Gastrocnemius medialis (tissue), 4 donors: ENCODE results near the gene FFAR3. TPM values are rescaled to one million over a fixed set of nuclear protein-coding genes. Genes with fewer than 3 reads are reported as not detected.

Source experiments
- ATAC-seq, 2 donors: fragments of 150-250 bp; one replicate each; pipeline ENCODE4 v1.9.1; 2016
- DNase-seq, 2 donors: peaks; one replicate each; pipeline ENCODE4 v3.0.0-alpha.2; 2019
- H3K27ac ChIP-seq, 4 donors: fragments of 200-600 bp; sonication (generic); 1 replicate in 1 of 4; 2 replicates in 3 of 4; pipeline ENCODE4 v1.5.1; 2016 to 2018; ENCODE audit warnings: mild to moderate bottlenecking in 2 of 4, moderate library complexity in 1 of 4
- H3K27me3 ChIP-seq, 3 donors: fragments of 200-600 bp; sonication (generic) in 2 of 3; 1 replicate in 1 of 3; 2 replicates in 2 of 3; pipeline versions ENCODE4 v1.5.1 to v1.6.0; 2016 to 2019; ENCODE audit warnings: mild to moderate bottlenecking in 1 of 3, moderate library complexity in 1 of 3
- H3K36me3 ChIP-seq, 2 donors: fragments of 200-600 bp; sonication (generic) in 1 of 2; one replicate each; pipeline ENCODE4 v1.5.1; 2017 to 2018
- H3K4me1 ChIP-seq, 2 donors: fragments of 200-600 bp; sonication (generic) in 1 of 2; one replicate each; pipeline ENCODE4 v1.5.1; 2016 to 2017; ENCODE audit warnings: mild to moderate bottlenecking in 2 of 2
- H3K4me3 ChIP-seq, 4 donors: fragments of 200-600 bp; sonication (generic) in 3 of 4; 1 replicate in 1 of 4; 2 replicates in 3 of 4; pipeline ENCODE4 v1.5.1; 2016 to 2019; ENCODE audit warnings: mild to moderate bottlenecking in 2 of 4
- H3K9me3 ChIP-seq, 3 donors: fragments of 200-600 bp; sonication (generic) in 2 of 3; 1 replicate in 1 of 3; 2 replicates in 2 of 3; pipeline ENCODE4 v1.5.1; 2016 to 2019
- POLR2A ChIP-seq, 2 donors: fragments of 450-650 bp; IDR thresholded peaks; one replicate each; pipeline ENCODE4 v1.6.1; 2017; ENCODE audit warnings: antibody characterized with exemption in 2 of 2, mild to moderate bottlenecking in 2 of 2, moderate library complexity in 2 of 2
- in situ Hi-C, 4 donors: fragments of 200-750 bp; cut with MboI; loops; one replicate each; pipeline versions ENCODE4 v1.15.0 to v1.8.0; 2017; ENCODE audit warnings: low sequenced_read_pairs in 4 of 4
- intact Hi-C: fragments of 100-400 bp; cut with DNase I; formaldehyde crosslinking; loops from one replicate; pipeline ENCODE4 v1.15.1; 2023; ENCODE audit warnings: low total_unique reads
- total RNA-seq, 4 donors: library from RNA; depleted of rRNA; stranded (reverse); fragments of >200 nt; gene quantifications; one replicate each; pipeline versions ENCODE4 v1.1.0 to v1.2.3, GENCODE V29; 2016
- TF ChIP-seq, protein P1 (sequence below), 5 experiments: fragments of 450-650 bp in 3 of 5; fragments of 200-600 bp in 2 of 5; sonication (generic) in 2 of 5; IDR thresholded peaks in 4 of 5; conservative IDR thresholded peaks in 1 of 5; 1 replicate in 4 of 5; 2 replicates in 1 of 5; pipeline ENCODE4 v1.5.1; 2016 to 2019; ENCODE audit warnings: antibody characterized with exemption in 5 of 5, mild to moderate bottlenecking in 3 of 5, moderate library complexity in 3 of 5

Gene FFAR3
- total RNA-seq, 4 donors from 2014 or later = not detected

DNA sequence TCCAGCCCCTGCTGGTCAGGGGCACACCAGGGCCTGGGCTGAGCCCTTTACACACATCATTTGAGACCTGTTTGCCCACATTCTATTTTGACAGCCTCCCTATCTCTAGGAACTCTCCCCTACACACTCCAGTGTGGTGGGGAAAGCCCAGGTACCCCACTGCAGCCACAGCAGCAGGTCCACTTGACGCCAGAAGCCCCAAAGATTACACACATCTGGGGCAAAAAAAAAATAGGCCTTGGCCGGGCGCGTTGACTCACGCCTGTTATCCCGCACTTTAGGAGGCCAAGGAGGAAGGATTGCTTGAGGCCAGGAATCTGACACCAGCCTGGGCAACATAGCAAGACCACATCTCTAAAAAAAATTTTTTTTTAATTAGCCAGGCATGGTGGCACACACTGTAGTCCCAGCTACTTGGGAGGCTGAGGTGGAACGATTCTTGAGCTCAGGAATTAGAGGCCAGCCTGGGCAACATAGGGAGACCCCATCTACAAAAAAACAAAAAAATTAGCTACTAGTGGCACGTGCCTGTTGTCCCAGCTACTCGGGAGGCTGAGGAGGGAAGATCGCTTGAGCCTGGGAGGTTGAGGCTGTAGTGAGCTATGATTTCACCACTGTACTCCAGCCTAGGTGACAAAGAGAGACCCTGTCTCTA is 47.3 kb upstream of the FFAR3 start:
- no peak for ATAC-seq
- TF ChIP-seq, protein P1, sequence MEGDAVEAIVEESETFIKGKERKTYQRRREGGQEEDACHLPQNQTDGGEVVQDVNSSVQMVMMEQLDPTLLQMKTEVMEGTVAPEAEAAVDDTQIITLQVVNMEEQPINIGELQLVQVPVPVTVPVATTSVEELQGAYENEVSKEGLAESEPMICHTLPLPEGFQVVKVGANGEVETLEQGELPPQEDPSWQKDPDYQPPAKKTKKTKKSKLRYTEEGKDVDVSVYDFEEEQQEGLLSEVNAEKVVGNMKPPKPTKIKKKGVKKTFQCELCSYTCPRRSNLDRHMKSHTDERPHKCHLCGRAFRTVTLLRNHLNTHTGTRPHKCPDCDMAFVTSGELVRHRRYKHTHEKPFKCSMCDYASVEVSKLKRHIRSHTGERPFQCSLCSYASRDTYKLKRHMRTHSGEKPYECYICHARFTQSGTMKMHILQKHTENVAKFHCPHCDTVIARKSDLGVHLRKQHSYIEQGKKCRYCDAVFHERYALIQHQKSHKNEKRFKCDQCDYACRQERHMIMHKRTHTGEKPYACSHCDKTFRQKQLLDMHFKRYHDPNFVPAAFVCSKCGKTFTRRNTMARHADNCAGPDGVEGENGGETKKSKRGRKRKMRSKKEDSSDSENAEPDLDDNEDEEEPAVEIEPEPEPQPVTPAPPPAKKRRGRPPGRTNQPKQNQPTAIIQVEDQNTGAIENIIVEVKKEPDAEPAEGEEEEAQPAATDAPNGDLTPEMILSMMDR (IDR thresholded peaks at IDR 0.05 in 4 of 5, conservative IDR thresholded peaks at IDR 0.05 in 1 of 5) = no peak
- no peak for TF ChIP-seq POLR2A (IDR thresholded peaks at IDR 0.05)
- H3K27me3 ChIP-seq = no peaks in the 10 kb centered on the region
- no peak overlapping the region for H3K27ac ChIP-seq
- no peaks in the 10 kb centered on the region for H3K4me1 ChIP-seq
- in situ Hi-C loops (no loop called here), intact Hi-C loops (no loop called here)
- DNase-seq = no peak
- H3K36me3 ChIP-seq = no peaks in the 10 kb centered on the region
- H3K9me3 ChIP-seq = no peaks in the 10 kb centered on the region
- H3K4me3 ChIP-seq = no peak overlapping the region

DNA sequence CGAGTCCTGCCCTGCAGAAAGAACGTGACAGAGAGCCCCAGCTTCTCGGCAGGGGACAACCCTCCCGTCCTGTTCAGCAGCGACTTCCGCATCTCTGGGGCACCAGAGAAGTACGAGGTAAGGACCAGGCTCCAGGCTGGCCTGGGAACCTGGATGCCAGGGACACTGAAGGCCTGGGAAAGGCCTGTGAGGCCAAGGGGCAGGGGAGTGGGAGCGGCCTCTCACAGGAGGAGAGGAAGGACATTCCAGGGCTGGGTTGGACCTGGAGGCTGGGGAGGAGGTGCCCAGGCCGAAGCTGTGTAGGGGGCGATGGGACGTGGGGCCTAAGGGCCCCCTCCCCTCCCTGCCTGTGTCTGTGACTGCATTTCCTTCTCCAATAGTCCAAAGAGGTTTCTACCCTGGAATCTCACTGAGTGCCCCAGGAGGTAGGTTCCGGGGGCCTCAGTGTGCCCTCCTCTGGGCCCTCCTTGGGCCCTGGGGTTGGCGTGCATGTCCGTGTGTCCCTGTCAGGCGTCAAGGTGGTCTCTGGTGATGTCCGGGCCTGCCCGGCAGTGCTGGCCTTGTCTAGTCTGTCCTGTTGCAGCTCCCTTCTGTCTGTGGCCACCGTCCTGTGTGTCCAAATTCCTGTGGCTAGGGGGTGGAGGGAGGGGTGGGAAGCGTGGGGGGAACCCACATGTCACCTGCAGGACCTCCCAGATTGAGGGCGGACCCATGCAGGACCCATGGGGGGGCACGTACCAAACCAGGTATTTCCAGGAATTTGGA is 46.2 kb upstream of the FFAR3 start:
- intact Hi-C loops = no loop called here
- H3K36me3 ChIP-seq = no peaks in the 10 kb centered on the region
- in situ Hi-C loops = no loop called here
- TF ChIP-seq, protein P1 (IDR thresholded peaks at IDR 0.05 in 4 of 5, conservative IDR thresholded peaks at IDR 0.05 in 1 of 5) = no peak
- no peak for TF ChIP-seq POLR2A (IDR thresholded peaks at IDR 0.05)
- no peaks in the 10 kb centered on the region for H3K4me1 ChIP-seq
- ATAC-seq = no peak
- no peak overlapping the region for H3K4me3 ChIP-seq
- no peaks in the 10 kb centered on the region for H3K27me3 ChIP-seq
- no peak for DNase-seq
- no peaks in the 10 kb centered on the region for H3K9me3 ChIP-seq
- no peak overlapping the region for H3K27ac ChIP-seq

DNA sequence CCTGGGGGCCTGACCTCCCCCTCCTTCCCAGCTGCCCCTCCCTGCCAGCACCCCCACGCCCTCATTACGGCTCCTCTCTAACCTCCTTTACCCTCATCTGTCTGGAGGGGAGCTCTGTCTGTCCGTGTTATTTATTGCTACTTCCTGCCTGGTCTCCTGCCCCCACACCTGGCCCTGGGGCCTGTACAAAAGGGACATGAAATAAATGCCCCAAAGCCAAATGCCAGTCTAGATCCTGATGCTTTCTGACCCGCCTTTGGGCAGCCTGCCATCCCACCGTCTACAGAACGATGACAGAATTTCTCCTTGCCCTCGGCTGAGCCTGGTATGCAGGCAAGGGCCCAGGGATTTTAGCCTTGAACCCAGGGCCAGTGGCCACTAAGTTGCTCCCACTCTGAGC is 44.7 kb upstream of the FFAR3 start:
- in situ Hi-C loops = no loop called here
- H3K4me1 ChIP-seq = no peaks in the 10 kb centered on the region
- intact Hi-C loops = no loop called here

DNA sequence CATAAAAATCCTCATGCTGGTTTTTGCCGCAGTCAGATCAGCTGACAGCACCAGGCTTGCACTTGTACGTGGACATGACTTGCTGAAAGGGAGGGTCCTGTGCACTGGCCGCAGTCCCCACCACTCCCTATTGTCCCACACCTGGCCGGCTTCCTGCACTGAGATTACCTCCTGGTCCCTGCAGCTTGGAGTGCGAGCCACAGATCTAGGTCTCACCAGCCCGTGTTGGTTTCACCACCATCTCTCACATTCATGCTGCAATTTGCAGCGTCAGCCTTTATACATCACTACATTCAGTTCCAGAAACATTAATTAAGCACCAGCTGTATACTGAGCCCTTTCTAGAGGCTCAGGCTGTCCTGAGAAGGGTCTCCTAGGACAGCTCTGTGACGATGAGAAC is 44.2 kb upstream of the FFAR3 start:
- TF ChIP-seq, protein P1 (IDR thresholded peaks at IDR 0.05 in 4 of 5, conservative IDR thresholded peaks at IDR 0.05 in 1 of 5) = no peak
- no peak for TF ChIP-seq POLR2A (IDR thresholded peaks at IDR 0.05)
- no peaks in the 10 kb centered on the region for H3K9me3 ChIP-seq
- ATAC-seq (no peak), DNase-seq (no peak)
- no peaks in the 10 kb centered on the region for H3K27me3 ChIP-seq
- H3K27ac ChIP-seq = no peak overlapping the region
- H3K4me1 ChIP-seq = no peaks in the 10 kb centered on the region
- intact Hi-C loops = no loop called here
- no peaks in the 10 kb centered on the region for H3K36me3 ChIP-seq
- in situ Hi-C loops = no loop called here
- no peak overlapping the region for H3K4me3 ChIP-seq

More for the DNA sequence above, 44.7 kb upstream of the FFAR3 start:
- TF ChIP-seq, protein P1 (IDR thresholded peaks at IDR 0.05 in 4 of 5, conservative IDR thresholded peaks at IDR 0.05 in 1 of 5) = no peak
- no peak for TF ChIP-seq POLR2A (IDR thresholded peaks at IDR 0.05)
- Histone ChIP-seq H3K27ac (no peak overlapping the region), H3K4me3 (no peak overlapping the region), H3K36me3 (no peaks in the 10 kb centered on the region), H3K27me3 (no peaks in the 10 kb centered on the region), H3K9me3 (no peaks in the 10 kb centered on the region)
- DNase-seq (no peak), ATAC-seq (no peak)
